Astrocyte (in vitro differentiated cells and primary cell): ENCODE measurements around the gene FCER2.

Source experiments
- CTCF ChIP-seq: IDR thresholded peaks from 2 replicates; pipeline ENCODE4 v1.5.1; 2011; ENCODE audit warnings: low read depth, mild to moderate bottlenecking, inconsistent platforms, low read length, moderate library complexity; ENCODE audit not compliant: insufficient read depth
- EZH2 ChIP-seq: IDR thresholded peaks from 2 replicates; pipeline ENCODE4 v1.6.1; 2012; ENCODE audit warnings: mild to moderate bottlenecking, low read length, inconsistent platforms; ENCODE audit not compliant: insufficient read depth

DNA sequence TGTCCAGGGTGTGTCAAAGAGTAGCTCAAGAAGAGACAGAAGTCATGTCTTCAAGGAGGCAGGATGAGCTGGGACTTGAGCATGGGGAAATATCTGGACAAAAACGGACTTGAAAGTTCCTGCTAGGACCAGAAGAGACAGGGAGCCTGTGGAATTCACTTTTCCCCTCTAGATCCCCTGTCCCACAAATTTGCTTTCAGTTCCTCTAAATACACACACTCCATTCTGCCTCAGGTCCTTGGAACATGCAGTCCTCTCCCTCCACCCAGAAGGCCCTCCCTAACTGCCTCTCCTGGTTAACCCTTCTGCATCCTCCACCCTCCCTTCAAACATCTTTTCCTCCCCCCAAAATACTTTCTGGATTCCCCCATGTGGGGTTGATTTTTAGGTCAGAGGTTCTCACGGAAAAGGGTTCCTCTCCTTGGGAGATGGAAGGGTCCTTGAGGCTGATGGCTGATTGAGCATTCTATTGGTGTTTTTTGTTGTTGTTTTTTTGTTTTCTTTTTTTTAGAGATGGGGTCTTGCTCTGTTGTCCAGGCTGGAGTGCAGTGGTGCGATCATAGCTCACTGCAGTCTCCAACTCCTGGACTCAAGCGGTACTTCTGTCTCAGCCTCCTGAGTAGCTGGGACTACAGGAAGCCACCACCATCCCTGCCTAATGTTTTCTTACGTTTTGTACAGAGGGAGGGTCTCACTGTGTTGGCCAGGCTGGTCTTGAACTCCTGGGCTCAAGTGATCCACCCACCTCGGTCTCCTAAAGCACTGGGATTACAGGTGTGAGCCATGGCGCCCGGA, 40.0 kb downstream of the FCER2 start:
- no peak for TF ChIP-seq EZH2
- TF ChIP-seq CTCF = no peak
